GM08714 (cell line): Measurements from ENCODE around the gene GNAZ.
"Not testable (repeated sequence)": the region's sequence is repeated elsewhere in the genome, so short reads cannot be mapped to it uniquely, and the experiment has no call there.

ENCODE experiments used
- H3K4me3 ChIP-seq: fragments of 200-500 bp; sonication (Bioruptor generic); 2 replicates; pipeline ENCODE4 v1.5.1; 2014; ENCODE audit warnings: mild to moderate bottlenecking, low read length, inconsistent platforms
- ZNF274 ChIP-seq: IDR thresholded peaks from 2 replicates; pipeline ENCODE4 v1.6.1; 2012; ENCODE audit warnings: mild to moderate bottlenecking, low read depth, low read length

The GNAZ gene

GRCh38 chr22:23129149-23129548 lies 58.8 kb downstream of the GNAZ start:
- no peak for TF ChIP-seq ZNF274

GRCh38 chr22:23130697-23131096 lies 60.4 kb downstream of the GNAZ start:
- no peak overlapping the region for H3K4me3 ChIP-seq
- no peak for TF ChIP-seq ZNF274

More at GRCh38 chr22:23129149-23129548, 58.8 kb downstream of the GNAZ start:
- no peak overlapping the region for H3K4me3 ChIP-seq

GRCh38 chr22:23131931-23132330 lies 61.6 kb downstream of the GNAZ start:
- no peak overlapping the region for H3K4me3 ChIP-seq
- TF ChIP-seq ZNF274 = no peak

GRCh38 chr22:23132376-23133091 lies 62.2 kb downstream of the GNAZ start:
- H3K4me3 ChIP-seq = no peak overlapping the region
- TF ChIP-seq ZNF274 = no peak

- no peak overlapping the region for H3K4me3 ChIP-seq
- no peak for TF ChIP-seq ZNF274
Observed at GRCh38 chr22:23133922-23134321, 63.6 kb downstream of the GNAZ start.

GRCh38 chr22:23136991-23137390 lies 66.7 kb downstream of the GNAZ start:
- H3K4me3 ChIP-seq = not testable (repeated sequence)

GRCh38 chr22:23137468-23137867 lies 67.1 kb downstream of the GNAZ start:
- peak overlapping the region; percentile 1; the same call in 1 of the 2 replicates for H3K4me3 ChIP-seq
- TF ChIP-seq ZNF274 = no peak

- TF ChIP-seq ZNF274 = no peak
- H3K4me3 ChIP-seq = peak overlapping the region; percentile 7; the same call in 1 of the 2 replicates
Observed at GRCh38 chr22:23137905-23138561, 67.7 kb downstream of the GNAZ start.

- TF ChIP-seq ZNF274 = no peak
- peak overlapping the region; percentile 7; the same call in 1 of the 2 replicates for H3K4me3 ChIP-seq
Observed at GRCh38 chr22:23138584-23139435, 68.5 kb downstream of the GNAZ start.

- TF ChIP-seq ZNF274 = no peak
- H3K4me3 ChIP-seq = no peak overlapping the region
Observed at GRCh38 chr22:23140385-23140784, 70.1 kb downstream of the GNAZ start.

- TF ChIP-seq ZNF274 = no peak
- H3K4me3 ChIP-seq = no peak overlapping the region; the same call in 1 of the 2 replicates
Observed at GRCh38 chr22:23142546-23143105, 72.3 kb downstream of the GNAZ start.

GRCh38 chr22:23143119-23143518 lies 72.8 kb downstream of the GNAZ start:
- no peak for TF ChIP-seq ZNF274
- no peak overlapping the region for H3K4me3 ChIP-seq

GRCh38 chr22:23144432-23144831 lies 74.1 kb downstream of the GNAZ start:
- no peak overlapping the region for H3K4me3 ChIP-seq

More at GRCh38 chr22:23144432-23144831, 74.1 kb downstream of the GNAZ start:
- no peak for TF ChIP-seq ZNF274
